Suprapubic skin (tissue), 4 donors: ENCODE data around the gene ACADL.

Experiments used
- CTCF ChIP-seq, 2 donors: fragments of 200-600 bp in 1 of 2; fragments of 450-650 bp in 1 of 2; sonication (generic) in 1 of 2; IDR thresholded peaks; one replicate each; pipeline ENCODE4 v1.5.1; 2016 to 2019; ENCODE audit warnings: antibody characterized with exemption in 2 of 2, mild to moderate bottlenecking in 1 of 2, moderate library complexity in 1 of 2
- EP300 ChIP-seq: sonication (generic); formaldehyde crosslinking; IDR thresholded peaks from one replicate; pipeline ENCODE4 v1.6.1; 2017; ENCODE audit warnings: antibody characterized with exemption
- POLR2A ChIP-seq, 2 donors: fragments of 450-650 bp; IDR thresholded peaks; one replicate each; pipeline ENCODE4 v1.6.1; 2017; ENCODE audit warnings: antibody characterized with exemption in 2 of 2, mild to moderate bottlenecking in 2 of 2, moderate library complexity in 2 of 2
- POLR2AphosphoS5 ChIP-seq, 3 donors: sonication (generic); formaldehyde crosslinking; IDR thresholded peaks; one replicate each; pipeline ENCODE4 v1.6.1; 2017; ENCODE audit warnings: antibody characterized with exemption in 3 of 3

- no peak for TF ChIP-seq CTCF (IDR thresholded peaks at IDR 0.05)
- no peak for TF ChIP-seq POLR2A (IDR thresholded peaks at IDR 0.05)
- no peak for TF ChIP-seq POLR2AphosphoS5 (IDR thresholded peaks at IDR 0.05)
- no peak for TF ChIP-seq EP300
Measured at GRCh38 chr2:210190345-210190744, 34.9 kb downstream of the ACADL start.
